ELF-1 (cell line): Measurements from ENCODE around the gene ELMO3.
A peak's percentile ranks its signal among the peaks of the same experiment; 100 is the strongest.

ENCODE experiments used
- DNase-seq: peaks from one replicate; pipeline ENCODE4 v3.0.0-alpha.2; 2016; ENCODE audit warnings: low read depth, low spot score

The ELMO3 gene

DNA sequence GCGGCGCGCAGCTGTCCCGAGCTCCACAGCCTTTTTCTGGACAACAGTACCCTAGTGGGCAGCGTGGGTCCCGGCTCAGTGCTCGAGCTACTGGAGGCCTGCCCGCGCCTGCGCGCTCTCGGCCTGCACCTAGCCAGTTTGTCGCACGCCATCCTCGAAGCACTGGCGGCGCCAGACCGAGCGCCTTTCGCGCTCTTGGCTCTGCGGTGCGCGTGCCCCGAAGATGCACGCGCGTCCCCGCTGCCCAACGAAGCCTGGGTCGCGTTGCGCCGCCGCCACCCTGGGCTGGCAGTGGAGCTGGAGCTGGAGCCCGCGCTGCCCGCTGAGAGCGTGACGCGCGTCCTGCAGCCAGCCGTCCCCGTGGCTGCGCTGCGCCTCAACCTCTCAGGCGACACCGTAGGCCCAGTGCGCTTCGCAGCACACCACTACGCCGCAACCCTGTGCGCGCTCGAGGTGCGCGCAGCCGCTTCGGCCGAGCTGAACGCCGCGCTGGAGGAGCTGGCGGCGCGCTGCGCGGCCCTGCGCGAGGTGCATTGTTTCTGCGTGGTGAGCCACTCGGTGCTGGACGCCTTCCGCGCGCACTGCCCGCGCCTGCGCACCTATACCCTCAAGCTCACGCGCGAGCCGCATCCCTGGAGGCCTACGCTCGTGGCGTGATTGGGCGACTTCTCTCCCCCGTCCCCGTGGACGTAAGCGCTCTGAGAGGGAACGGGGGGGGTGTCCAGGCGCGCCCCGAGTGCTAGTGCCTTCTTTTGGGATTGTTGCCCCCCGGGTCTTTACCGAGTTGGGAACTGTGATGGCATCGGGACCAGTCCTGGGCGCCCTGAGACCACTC is 35.5 kb upstream of the ELMO3 start:
- peak; percentile 77 for DNase-seq

DNA sequence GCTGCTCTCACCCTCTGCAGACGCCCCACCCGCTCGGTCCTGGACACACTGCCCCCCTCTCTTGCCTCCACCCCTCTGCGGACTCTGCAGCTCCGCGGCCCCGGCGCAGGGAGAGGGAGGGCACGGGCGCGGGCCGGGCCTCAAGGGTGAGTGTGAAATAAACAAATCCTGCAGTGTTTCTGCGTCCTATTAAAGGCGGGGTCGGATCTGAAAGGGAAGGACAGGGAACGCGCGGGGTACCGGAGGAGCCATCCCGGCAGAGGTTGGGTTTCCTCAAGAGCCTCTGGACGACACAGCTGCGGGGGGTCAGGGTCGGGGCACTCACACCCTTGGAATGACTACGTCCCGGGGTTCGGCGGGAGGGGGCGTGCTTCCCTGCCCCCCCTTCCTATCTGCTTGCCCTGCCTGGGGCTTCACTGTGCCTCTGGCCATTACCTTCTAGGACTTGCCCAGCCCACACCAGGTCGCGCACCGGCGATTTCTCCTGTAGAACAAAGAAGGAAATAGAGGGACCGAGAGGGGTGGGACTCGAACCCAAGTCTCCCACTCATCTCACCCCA is 34.9 kb upstream of the ELMO3 start:
- DNase-seq: no peak

DNA sequence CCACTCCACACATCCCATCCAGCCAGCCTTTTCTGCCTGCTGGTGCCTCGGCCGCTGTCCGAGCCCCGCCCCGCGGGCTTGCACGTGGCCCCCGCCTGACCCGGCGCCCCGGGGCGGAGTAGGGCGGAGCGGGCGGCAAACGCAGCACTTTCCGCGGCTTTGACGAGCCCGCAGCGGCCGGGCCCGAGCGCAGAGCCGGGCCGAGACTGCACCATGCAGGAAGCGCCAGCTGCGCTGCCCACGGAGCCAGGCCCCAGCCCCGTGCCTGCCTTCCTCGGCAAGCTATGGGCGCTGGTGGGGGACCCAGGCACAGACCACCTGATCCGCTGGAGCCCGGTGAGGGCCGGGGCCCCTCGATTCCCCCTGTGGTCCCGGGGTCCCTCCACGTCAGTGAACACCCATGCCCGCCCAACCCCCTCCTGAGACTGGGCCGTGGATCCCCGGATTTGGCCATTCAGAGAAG is 34.3 kb upstream of the ELMO3 start, which contains the start of gene HSF4:
Gene HSF4, plus strand, starts transcription at position 147 of the 463 bp plus-strand sequence. Its CDS starts 67 bp downstream, at position 214.
- DNase-seq: no peak

GRCh38 chr16:67165121-67166078 is 33.5 kb upstream of the ELMO3 start:
- peak; percentile 42 for DNase-seq

GRCh38 chr16:67166110-67166547 is 32.8 kb upstream of the ELMO3 start:
- no peak for DNase-seq

DNA sequence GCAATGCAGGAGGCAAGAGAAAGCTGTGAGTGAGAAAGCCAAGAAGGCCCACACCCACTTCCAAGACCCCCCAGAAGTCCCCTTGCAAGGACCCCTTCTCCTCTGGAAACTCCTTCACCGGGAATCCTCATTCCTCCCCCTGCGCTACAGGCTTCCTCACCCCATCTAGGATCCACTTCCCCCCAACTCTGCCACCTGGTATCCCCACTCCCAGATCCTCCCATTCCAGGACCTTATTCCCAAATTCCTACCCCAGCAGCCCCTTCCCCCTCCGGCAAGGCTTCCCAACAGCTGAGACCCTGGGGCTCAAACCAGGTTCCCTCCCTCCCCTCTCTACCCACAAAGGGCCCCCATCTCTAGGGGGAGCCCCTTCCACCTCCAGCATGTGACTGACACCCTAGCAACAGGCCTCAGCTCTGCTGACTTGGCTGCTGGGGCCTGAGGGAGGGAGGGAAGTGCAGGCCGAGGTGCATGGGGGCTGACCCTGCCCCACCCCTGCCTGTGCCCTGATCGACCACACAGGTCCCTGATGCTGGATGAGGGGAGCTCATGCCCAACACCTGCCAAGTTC is 32.2 kb upstream of the ELMO3 start:
- no peak for DNase-seq

DNA sequence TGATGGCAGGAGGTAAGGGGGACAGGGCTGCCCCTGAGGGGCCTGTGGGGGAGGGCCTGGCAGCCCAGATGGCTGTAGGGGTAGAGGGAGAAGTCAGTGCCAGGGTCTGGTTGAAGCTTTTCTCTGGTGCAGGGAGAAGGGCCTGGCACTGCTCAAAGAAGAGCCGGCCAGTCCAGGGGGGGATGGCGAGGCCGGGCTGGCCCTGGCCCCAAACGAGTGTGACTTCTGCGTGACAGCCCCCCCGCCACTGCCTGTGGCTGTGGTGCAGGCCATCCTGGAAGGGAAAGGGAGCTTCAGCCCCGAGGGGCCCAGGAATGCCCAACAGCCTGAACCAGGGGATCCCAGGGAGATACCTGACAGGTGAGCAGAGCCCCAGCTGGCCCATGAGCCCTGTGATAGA is 31.3 kb upstream of the ELMO3 start:
- no peak for DNase-seq

- no peak for DNase-seq
These were observed 29.9 kb upstream of the ELMO3 start for GRCh38 chr16:67169011-67169451.

DNA sequence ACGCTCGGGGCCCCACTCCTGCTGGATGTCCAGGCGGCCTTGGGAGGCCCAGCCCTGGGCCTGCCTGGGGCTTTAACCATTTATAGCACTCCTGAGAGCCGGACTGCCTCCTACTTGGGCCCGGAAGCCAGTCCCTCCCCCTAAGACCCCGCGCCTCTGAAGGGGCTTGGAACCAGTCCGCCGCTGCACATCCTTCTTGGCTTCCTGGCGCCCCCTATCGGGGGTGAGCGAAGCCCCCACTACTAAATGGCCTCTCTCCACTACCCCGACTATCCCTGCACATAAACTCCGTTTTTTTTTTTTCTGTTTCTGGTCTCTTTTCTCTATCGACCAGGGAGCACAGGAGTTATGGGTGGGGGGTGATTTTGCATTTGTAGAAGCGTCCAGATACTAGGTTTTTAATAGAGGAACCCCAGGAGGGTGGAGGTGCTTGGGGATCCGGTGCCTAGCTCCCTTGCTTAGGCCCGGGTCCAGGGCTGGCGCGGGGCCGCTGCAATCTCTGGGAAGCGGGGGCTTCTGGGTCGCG is 29.2 kb upstream of the ELMO3 start:
- DNase-seq: peak; percentile 88

GRCh38 chr16:67170168-67170948 is 28.6 kb upstream of the ELMO3 start, which contains the start of gene NOL3:
NOL3 (plus strand) TSS chr16:67170538.
- DNase-seq: peak; percentile 90

DNA sequence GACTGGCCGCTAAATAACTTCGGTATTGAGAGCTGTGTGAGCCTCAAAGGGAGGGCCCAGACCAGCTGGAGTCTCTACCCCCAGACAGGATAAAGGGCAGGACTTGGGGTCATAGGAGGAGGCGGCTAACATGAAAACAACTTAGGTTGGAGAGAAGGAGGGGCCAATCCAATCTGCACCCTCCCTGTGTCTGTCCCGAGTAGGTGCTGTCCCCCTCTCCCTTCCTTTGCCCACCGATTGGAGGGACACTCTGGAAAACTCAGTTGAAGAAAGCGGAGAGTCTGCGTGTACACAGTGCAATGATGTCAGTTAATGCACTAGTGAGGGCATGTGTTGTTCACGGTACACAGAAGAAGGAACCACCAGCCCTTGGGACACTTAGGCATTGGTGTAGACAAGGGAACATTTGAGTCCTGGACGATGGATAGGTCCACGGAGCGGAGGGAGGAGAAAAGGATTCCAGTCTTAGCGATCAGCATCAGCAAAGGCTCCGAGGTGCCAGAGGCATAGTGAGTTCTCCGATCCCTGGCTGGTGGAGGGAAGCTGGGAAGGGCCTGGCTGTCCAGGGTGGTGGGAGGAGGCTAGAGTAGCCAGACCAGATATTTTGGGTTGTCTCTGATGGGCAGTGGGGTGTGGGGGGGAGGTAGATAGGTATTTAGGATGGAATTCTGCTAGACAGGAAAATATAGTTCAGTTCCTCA is 27.8 kb upstream of the ELMO3 start:
- DNase-seq: no peak

DNA sequence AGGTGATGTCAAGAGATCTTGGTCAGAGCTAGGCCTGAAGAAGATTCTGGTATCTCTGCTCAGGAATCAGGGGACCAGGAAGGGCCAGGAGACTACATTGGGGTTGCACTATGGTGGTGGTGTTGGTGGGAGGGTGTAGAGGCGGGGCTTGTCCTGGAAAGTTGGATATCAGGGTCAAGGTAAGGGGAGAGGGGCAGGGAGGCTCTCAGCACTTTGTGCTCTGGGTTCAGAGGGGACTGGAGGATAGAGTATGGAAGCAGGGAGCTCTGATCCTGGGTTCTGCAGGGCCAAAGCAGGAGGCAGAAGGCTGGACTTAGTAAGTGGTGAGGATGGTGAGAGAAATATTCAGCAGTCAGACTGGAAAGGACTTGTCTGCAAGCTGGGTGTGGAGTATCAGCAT is 25.6 kb upstream of the ELMO3 start:
- DNase-seq: no peak

GRCh38 chr16:67173808-67174705 is 24.9 kb upstream of the ELMO3 start:
- peak; percentile 80 for DNase-seq

DNA sequence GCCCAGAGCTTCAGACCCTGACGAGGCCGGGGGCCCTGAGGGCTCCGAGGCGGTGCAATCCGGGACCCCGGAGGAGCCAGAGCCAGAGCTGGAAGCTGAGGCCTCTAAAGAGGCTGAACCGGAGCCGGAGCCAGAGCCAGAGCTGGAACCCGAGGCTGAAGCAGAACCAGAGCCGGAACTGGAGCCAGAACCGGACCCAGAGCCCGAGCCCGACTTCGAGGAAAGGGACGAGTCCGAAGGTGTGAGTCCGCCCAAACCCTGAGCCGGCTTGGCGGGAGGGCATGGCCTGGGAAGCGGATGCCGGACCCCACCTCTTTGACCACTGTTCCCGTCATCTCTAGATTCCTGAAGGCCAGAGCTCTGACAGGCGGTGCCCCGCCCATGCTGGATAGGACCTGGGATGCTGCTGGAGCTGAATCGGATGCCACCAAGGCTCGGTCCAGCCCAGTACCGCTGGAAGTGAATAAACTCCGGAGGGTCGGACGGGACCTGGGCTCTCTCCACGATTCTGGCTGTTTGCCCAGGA is 24.2 kb upstream of the ELMO3 start:
- DNase-seq: no peak

DNA sequence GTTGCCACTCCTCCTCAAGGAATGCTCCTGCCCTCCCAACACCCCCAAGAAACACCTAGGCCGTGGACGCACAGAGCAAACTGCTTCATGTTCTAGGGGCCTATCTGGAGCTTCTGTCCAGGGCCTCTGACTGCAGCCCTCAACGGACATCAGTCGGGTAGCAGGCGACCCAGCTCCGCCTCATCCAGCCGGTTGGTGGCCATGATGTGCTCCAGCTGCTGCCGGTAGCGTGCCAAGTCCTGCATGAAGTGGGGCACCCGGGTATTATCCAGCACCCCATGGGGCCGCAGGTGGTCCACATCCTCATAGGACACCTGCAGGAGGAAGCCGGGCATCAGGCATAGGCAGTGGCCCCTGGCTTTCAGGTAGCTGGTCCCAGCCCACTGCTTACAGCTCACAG is 22.3 kb upstream of the ELMO3 start:
- no peak for DNase-seq

- peak; percentile 87 for DNase-seq
These were observed 20.9 kb upstream of the ELMO3 start for GRCh38 chr16:67177743-67178699.

DNA sequence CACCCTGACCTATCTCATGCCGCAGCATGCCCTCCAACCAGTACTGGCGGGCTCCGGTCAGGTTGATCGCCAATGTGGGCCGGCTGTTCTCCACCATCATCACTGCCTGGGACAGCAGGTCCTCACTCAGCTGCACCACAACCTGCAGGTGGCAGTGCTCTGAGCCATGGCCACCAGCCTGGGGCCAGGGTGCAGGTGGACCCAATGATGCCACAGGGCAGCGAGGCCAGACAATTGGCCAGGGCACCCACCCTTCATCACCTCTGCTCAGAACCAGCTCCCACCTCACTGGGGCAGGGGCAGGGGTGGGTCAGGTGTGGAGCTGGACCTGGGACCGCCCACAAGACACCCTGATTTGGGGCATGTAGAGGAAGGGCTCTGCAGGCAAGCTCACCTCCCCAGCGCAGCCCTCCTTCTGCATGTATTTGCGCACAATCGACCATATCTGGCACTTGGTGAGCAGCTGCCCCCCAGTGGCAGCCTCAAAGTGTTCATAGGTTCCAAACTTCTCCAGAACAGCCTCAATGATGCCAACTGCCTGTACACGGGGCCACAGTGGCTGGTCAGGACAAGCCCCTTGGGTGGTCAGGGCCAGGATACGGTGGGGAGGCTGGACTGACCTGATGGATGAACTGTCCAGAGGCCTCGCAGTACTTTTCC is 19.4 kb upstream of the ELMO3 start:
- no peak for DNase-seq
